Liver (tissue), 3 donors: ENCODE results near the gene SLC16A7.

ENCODE experiments used
- EGR1 ChIP-seq, 2 donors: IDR thresholded peaks; 2 replicates each; pipeline ENCODE4 v1.6.1; 2016 to 2018; ENCODE audit warnings: antibody characterized with exemption in 2 of 2, low read depth in 2 of 2
- RAD21 ChIP-seq, 2 donors: IDR thresholded peaks; 2 replicates each; pipeline ENCODE4 v1.6.1; 2016; ENCODE audit warnings: antibody characterized with exemption in 2 of 2, mild to moderate bottlenecking in 2 of 2
- TAF1 ChIP-seq: conservative IDR thresholded peaks from 2 replicates; pipeline ENCODE4 v1.6.1; 2016; ENCODE audit warnings: antibody characterized with exemption, mild to moderate bottlenecking
- TF ChIP-seq, protein P1 (sequence below): fragments of 150-350 bp; IDR thresholded peaks from 2 replicates; pipeline ENCODE4 v1.5.1; 2017; ENCODE audit warnings: improper control_type of control experiment, low read depth, low read length; ENCODE audit not compliant: missing input control
- TF ChIP-seq, protein P2 (sequence below): IDR thresholded peaks from 2 replicates; pipeline ENCODE4 v1.6.1; 2016; ENCODE audit warnings: antibody characterized with exemption
- donor health status: healthy.
- donor health status: healthy.

DNA sequence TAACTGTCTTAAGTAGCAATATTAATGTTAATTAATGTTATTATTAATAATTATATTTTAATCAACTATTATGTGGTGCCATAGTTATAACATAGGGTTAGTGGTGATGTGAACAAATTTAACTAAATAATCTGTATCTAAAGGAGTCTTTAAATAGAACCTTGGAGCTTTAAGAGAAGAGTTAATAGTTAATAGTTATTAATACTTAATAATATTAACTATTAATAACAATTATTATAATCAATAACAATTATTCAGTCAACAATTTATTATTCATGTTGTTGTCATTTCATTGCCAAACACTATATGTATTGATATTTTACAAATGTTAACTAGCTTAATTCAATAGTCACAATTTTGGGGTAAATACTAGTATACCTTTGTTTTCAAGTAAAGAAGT is 58.2 kb downstream of the SLC16A7 start:
- TF ChIP-seq TAF1 (no peak), EGR1 (IDR thresholded peaks at IDR 0.05; ENCODE audit: low read depth in 2 of 2) (no peak), RAD21 (IDR thresholded peaks at IDR 0.05) (no peak)
- TF ChIP-seq, protein P1, sequence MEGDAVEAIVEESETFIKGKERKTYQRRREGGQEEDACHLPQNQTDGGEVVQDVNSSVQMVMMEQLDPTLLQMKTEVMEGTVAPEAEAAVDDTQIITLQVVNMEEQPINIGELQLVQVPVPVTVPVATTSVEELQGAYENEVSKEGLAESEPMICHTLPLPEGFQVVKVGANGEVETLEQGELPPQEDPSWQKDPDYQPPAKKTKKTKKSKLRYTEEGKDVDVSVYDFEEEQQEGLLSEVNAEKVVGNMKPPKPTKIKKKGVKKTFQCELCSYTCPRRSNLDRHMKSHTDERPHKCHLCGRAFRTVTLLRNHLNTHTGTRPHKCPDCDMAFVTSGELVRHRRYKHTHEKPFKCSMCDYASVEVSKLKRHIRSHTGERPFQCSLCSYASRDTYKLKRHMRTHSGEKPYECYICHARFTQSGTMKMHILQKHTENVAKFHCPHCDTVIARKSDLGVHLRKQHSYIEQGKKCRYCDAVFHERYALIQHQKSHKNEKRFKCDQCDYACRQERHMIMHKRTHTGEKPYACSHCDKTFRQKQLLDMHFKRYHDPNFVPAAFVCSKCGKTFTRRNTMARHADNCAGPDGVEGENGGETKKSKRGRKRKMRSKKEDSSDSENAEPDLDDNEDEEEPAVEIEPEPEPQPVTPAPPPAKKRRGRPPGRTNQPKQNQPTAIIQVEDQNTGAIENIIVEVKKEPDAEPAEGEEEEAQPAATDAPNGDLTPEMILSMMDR = no peak
- TF ChIP-seq, protein P2, sequence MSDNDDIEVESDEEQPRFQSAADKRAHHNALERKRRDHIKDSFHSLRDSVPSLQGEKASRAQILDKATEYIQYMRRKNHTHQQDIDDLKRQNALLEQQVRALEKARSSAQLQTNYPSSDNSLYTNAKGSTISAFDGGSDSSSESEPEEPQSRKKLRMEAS = no peak
